IMR-90 (cell line): ENCODE measurements around the gene RNF224. TPM values are rescaled to one million over a fixed set of nuclear protein-coding genes. Genes with fewer than 3 reads are reported as not detected.

Experiments
- ATAC-seq: fragments of 200-7000 bp; cut with Tn5 transposase; 2 replicates; pipeline ENCODE4 v1.9.1; 2020; ENCODE audit warnings: low read depth, mild to moderate bottlenecking, moderate library complexity
- BruUV-seq: library from RNA; stranded (reverse); fragments of 400-500 nt; replicated peaks from 2 replicates; lab custom pipeline; 2021; lab: Mats Ljungman, UMichigan
- CTCF ChIA-PET: fragments of 300-600 bp; formaldehyde crosslinking; extraction: SDS; loops from one replicate; lab custom pipeline; 2021; ENCODE audit warnings: antibody characterized with exemption; lab: Yijun Ruan, JAX
- POLR2A ChIA-PET: fragments of 300-600 bp; sonication (Branson Sonifier 250); formaldehyde crosslinking; loops from one replicate; lab custom pipeline; 2022; ENCODE audit warnings: antibody characterized with exemption; ENCODE audit not compliant: unreplicated experiment; lab: Charles Lee
- DNase-seq: peaks from one replicate; pipeline ENCODE4 v3.0.0; 2013
- H2AFZ ChIP-seq: replicated peaks from 2 replicates; pipeline ENCODE3; 2013; ENCODE audit warnings: low read length, mild to moderate bottlenecking; ENCODE audit not compliant: poor library complexity
- H2AK5ac ChIP-seq: 2 replicates; pipeline ENCODE4 v1.6.1; 2013; ENCODE audit warnings: low read depth, low read length, inconsistent platforms
- H2AK9ac ChIP-seq: replicated peaks from 2 replicates; pipeline ENCODE3; 2013; ENCODE audit warnings: mild to moderate bottlenecking, low read depth, low read length, moderate library complexity; ENCODE audit not compliant: poor library complexity
- H2BK120ac ChIP-seq: 2 replicates; pipeline ENCODE4 v1.6.1; 2013; ENCODE audit warnings: low read depth, low read length, inconsistent platforms
- H2BK15ac ChIP-seq: 3 replicates; pipeline ENCODE4 v1.6.1; 2013; ENCODE audit warnings: low read depth, low read length, inconsistent platforms
- H2BK20ac ChIP-seq: 2 replicates; pipeline ENCODE4 v1.6.1; 2013; ENCODE audit warnings: low read depth, mild to moderate bottlenecking, inconsistent platforms, low read length, moderate library complexity
- H2BK5ac ChIP-seq: 2 replicates; pipeline ENCODE4 v1.6.1; 2013; ENCODE audit warnings: mild to moderate bottlenecking, low read depth, low read length, inconsistent platforms; ENCODE audit not compliant: poor library complexity, severe bottlenecking
- H3K14ac ChIP-seq: replicated peaks from 2 replicates; pipeline ENCODE4 v1.6.1; 2013; ENCODE audit warnings: low read depth, low read length, inconsistent platforms
- H3K18ac ChIP-seq: 2 replicates; pipeline ENCODE4 v1.6.1; 2013; ENCODE audit warnings: low read depth, low read length, control low read depth
- H3K23ac ChIP-seq: 2 replicates; pipeline ENCODE4 v1.6.1; 2013; ENCODE audit warnings: low read depth, low read length, inconsistent platforms
- H3K27ac ChIP-seq: 2 replicates; pipeline ENCODE4 v1.5.1; 2013; ENCODE audit warnings: mild to moderate bottlenecking, control low read depth, low read length; ENCODE audit not compliant: insufficient read depth
- H3K27me3 ChIP-seq: 2 replicates; pipeline ENCODE4 v1.6.1; 2013; ENCODE audit warnings: low read length; ENCODE audit not compliant: control insufficient read depth, insufficient read depth
- H3K36me3 ChIP-seq: 2 replicates; pipeline ENCODE4 v1.6.1; 2013; ENCODE audit warnings: low read length, mixed read lengths; ENCODE audit not compliant: control insufficient read depth, insufficient read depth
- H3K4ac ChIP-seq: 2 replicates; pipeline ENCODE4 v1.6.1; 2013; ENCODE audit warnings: low read depth, low read length, inconsistent platforms
- H3K4me1 ChIP-seq: 2 replicates; pipeline ENCODE4 v1.6.1; 2013; ENCODE audit warnings: low read length, mixed read lengths; ENCODE audit not compliant: control insufficient read depth, insufficient read depth
- H3K4me2 ChIP-seq: 2 replicates; pipeline ENCODE4 v1.6.1; 2013; ENCODE audit warnings: low read depth, mild to moderate bottlenecking, control low read depth, low read length, moderate library complexity
- H3K4me3 ChIP-seq: 2 replicates; pipeline ENCODE4 v1.5.1; 2013; ENCODE audit warnings: low read depth, mild to moderate bottlenecking, control low read depth, low read length, moderate library complexity; ENCODE audit not compliant: insufficient read depth
- H3K56ac ChIP-seq: 2 replicates; pipeline ENCODE4 v1.6.1; 2013; ENCODE audit warnings: low read length, inconsistent platforms; ENCODE audit not compliant: insufficient read depth; ENCODE audit errors: extremely low read depth
- H3K79me1 ChIP-seq, 2 experiments: 2 replicates each; pipeline ENCODE4 v1.6.1; 2013; ENCODE audit warnings: low read length in 2 of 2, inconsistent platforms in 1 of 2, low read depth in 1 of 2
- H3K9ac ChIP-seq: 2 replicates; pipeline ENCODE4 v1.6.1; 2013; ENCODE audit warnings: low read depth, low read length, control low read depth
- H3K9me1 ChIP-seq: 2 replicates; pipeline ENCODE4 v1.6.1; 2013; ENCODE audit warnings: low read length, inconsistent platforms; ENCODE audit not compliant: insufficient read depth
- H3K9me3 ChIP-seq: 2 replicates; pipeline ENCODE4 v1.6.1; 2013; ENCODE audit warnings: low read length; ENCODE audit not compliant: control insufficient read depth, insufficient read depth
- H4K20me1 ChIP-seq: 2 replicates; pipeline ENCODE4 v1.6.1; 2013; ENCODE audit warnings: low read length, inconsistent platforms; ENCODE audit not compliant: insufficient read depth
- H4K5ac ChIP-seq: 2 replicates; pipeline ENCODE4 v1.6.1; 2013; ENCODE audit warnings: mild to moderate bottlenecking, low read depth, low read length, control low read depth
- H4K8ac ChIP-seq, 2 experiments: 2 replicates each; pipeline ENCODE4 v1.6.1; 2013; ENCODE audit warnings: low read depth in 2 of 2, low read length in 2 of 2, control low read depth in 1 of 2, inconsistent platforms in 1 of 2
- H4K91ac ChIP-seq: 2 replicates; pipeline ENCODE4 v1.6.1; 2013; ENCODE audit warnings: low read depth, low read length, inconsistent platforms; ENCODE audit not compliant: insufficient read depth
- CEBPB ChIP-seq: IDR thresholded peaks from 2 replicates; pipeline ENCODE4 v1.6.1; 2012; ENCODE audit warnings: low read depth, low read length, improper control_type of control experiment
- FOS ChIP-seq: fragments of 150-350 bp; IDR thresholded peaks from 2 replicates; pipeline ENCODE4 v1.6.1; 2016; ENCODE audit warnings: low read depth, low read length
- RAD21 ChIP-seq: IDR thresholded peaks from 2 replicates; pipeline ENCODE4 v1.6.1; 2012; ENCODE audit warnings: low read length, improper control_type of control experiment
- WGBS, 2 experiments: methylation state at CpG; one replicate each; pipeline versions ENCODE4 v1.1.5 to v1.1.7; 2013; ENCODE audit warnings: missing lambda C conversion rate in 2 of 2; ENCODE audit not compliant: insufficient read length in 1 of 2; ENCODE audit errors: extremely low coverage in 2 of 2; 5-methylcytosine and 5-hydroxymethylcytosine counted together
- dilution Hi-C: fragments of 300-500 bp; cut with HindIII; formaldehyde crosslinking; loops from one replicate; pipeline ENCODE4 v1.14.3; 2018; ENCODE audit warnings: low sequenced_read_pairs; ENCODE audit not compliant: unreplicated experiment
- in situ Hi-C: fragments of 300-500 bp; cut with MboI; formaldehyde crosslinking; loops from 3 replicates; pipeline ENCODE4 v1.14.3; 2019; ENCODE audit warnings: low sequenced_read_pairs, inconsistent platforms, mixed read lengths
- intact Hi-C: fragments of 100-400 bp; cut with micrococcal nuclease; formaldehyde crosslinking; loops from 2 replicates; pipeline ENCODE4 v1.10.0; 2022
- polyA plus RNA-seq, 3 experiments: library from polyadenylated mRNA; depleted of rRNA; stranded (reverse); fragments of >200 nt; gene quantifications; 2 replicates each; pipeline ENCODE4 v1.2.3, GENCODE V29; 2012; ENCODE audit warnings: low replicate concordance in 1 of 3
- total RNA-seq: library from RNA; depleted of rRNA; stranded (reverse); fragments of >200 nt; gene quantifications from 2 replicates; pipeline ENCODE4 v1.2.3, GENCODE V29; 2012

The RNF224 gene
- total and polyA plus RNA-seq, 2 of the 4 experiments (the other 2 are of a cell fraction): not detected

GRCh38 chr9:137226338-137227053 lies 806 bp upstream of the RNF224 start:
- no peaks in the 10 kb centered on the region for H3K79me1 ChIP-seq
- ChIA-PET CTCF (interaction anchor here (1.1 to 1.2 kb wide), 2 partner anchors 10 to 32 kb away, joined by 3 to 6 read pairs; no protein-coding TSS in a partner anchor), POLR2A (no interaction called here)
- no peaks in the 10 kb centered on the region; the same call in 1 of the 2 replicates for H3K27me3 ChIP-seq
- H2BK5ac ChIP-seq: no peak overlapping the region
- no peak overlapping the region for H4K8ac ChIP-seq
- no peaks in the 10 kb centered on the region for H3K36me3 ChIP-seq
- no peak overlapping the region for H3K27ac ChIP-seq
- H3K9ac ChIP-seq: no peak overlapping the region
- peak overlapping the region; percentile 31 for H2AK9ac ChIP-seq
- WGBS, 2 experiments: 65% methylated on average over 6 of the region's 18 CpGs; no CpG with 5 or more reads in 1 of the 2 experiments
- in situ Hi-C loops: loop anchor here (5.0 kb wide), 1 partner anchor 104 kb away; no protein-coding TSS in a partner anchor
- H3K4me1 ChIP-seq: peaks cover 12% of the 10 kb centered on the region
- no peaks in the 10 kb centered on the region for H3K9me1 ChIP-seq
- no peak overlapping the region for H3K23ac ChIP-seq
- ATAC-seq (no peak), DNase-seq (no peak)
- TF ChIP-seq FOS (no peak), RAD21 (no peak), CEBPB (no peak)
- no peaks in the 10 kb centered on the region for H4K20me1 ChIP-seq
- dilution Hi-C loops: no loop called here
- no peak overlapping the region for H3K56ac ChIP-seq
- no peak overlapping the region for H3K4ac ChIP-seq
- H4K5ac ChIP-seq: no peak overlapping the region
- H2BK20ac ChIP-seq: no peak overlapping the region
- BruUV-seq: no TSS peak
- H2AFZ ChIP-seq: peak overlapping the region; percentile 61
- H3K18ac ChIP-seq: no peak overlapping the region
- intact Hi-C loops: loop anchor here (1.0 to 2.0 kb wide), 2 partner anchors 108 to 180 kb away; partner anchors contain the start of gene NPDC1
- no peak overlapping the region for H3K4me2 ChIP-seq
- no peak overlapping the region for H4K91ac ChIP-seq
- no peak overlapping the region for H2AK5ac ChIP-seq
- H3K14ac ChIP-seq: no peak overlapping the region
- H2BK120ac ChIP-seq: no peak overlapping the region
- H3K9me3 ChIP-seq: no peaks in the 10 kb centered on the region
- H3K4me3 ChIP-seq: no peak overlapping the region
- H2BK15ac ChIP-seq: no peak overlapping the region
